KMS-11 (cell line): ENCODE measurements around the gene SIL1.

ENCODE experiments used
- H2AFZ ChIP-seq: fragments of 200-600 bp; sonication (generic); 2 replicates; pipeline ENCODE4 v1.6.1; 2016; ENCODE audit warnings: antibody characterized with exemption, mixed run types, low read depth
- H3K27ac ChIP-seq: fragments of 200-600 bp; sonication (generic); 2 replicates; pipeline ENCODE4 v1.6.1; 2016; ENCODE audit warnings: mild to moderate bottlenecking, mixed run types
- H3K27me3 ChIP-seq: fragments of 200-600 bp; sonication (generic); 2 replicates; pipeline ENCODE4 v1.6.1; 2017; ENCODE audit warnings: mild to moderate bottlenecking, low read depth, mixed run types, moderate library complexity; ENCODE audit not compliant: insufficient read depth
- H3K36me3 ChIP-seq: fragments of 200-600 bp; sonication (generic); 2 replicates; pipeline ENCODE4 v1.6.1; 2017; ENCODE audit warnings: mild to moderate bottlenecking, mixed run types; ENCODE audit not compliant: insufficient read depth
- H3K4me1 ChIP-seq: fragments of 200-600 bp; sonication (generic); 2 replicates; pipeline ENCODE4 v1.6.1; 2016; ENCODE audit warnings: mild to moderate bottlenecking, low read depth, mixed run types; ENCODE audit not compliant: poor library complexity, severe bottlenecking
- H3K4me2 ChIP-seq: fragments of 200-600 bp; sonication (generic); 2 replicates; pipeline ENCODE4 v1.7.0; 2016; ENCODE audit warnings: mild to moderate bottlenecking, mixed run types
- H3K4me3 ChIP-seq: fragments of 200-600 bp; sonication (generic); IDR thresholded peaks from 2 replicates; pipeline ENCODE4 v1.6.1; 2017; ENCODE audit warnings: low read depth, low read length, mixed read lengths; ENCODE audit not compliant: insufficient read depth
- H3K79me2 ChIP-seq: fragments of 200-600 bp; sonication (generic); 2 replicates; pipeline ENCODE4 v1.6.1; 2016; ENCODE audit warnings: low read depth, mixed run types; ENCODE audit not compliant: insufficient read depth
- H3K9ac ChIP-seq: fragments of 200-600 bp; sonication (generic); 2 replicates; pipeline ENCODE4 v1.6.1; 2016; ENCODE audit warnings: mild to moderate bottlenecking, mixed run types
- H4K20me1 ChIP-seq: fragments of 200-600 bp; sonication (generic); 2 replicates; pipeline ENCODE4 v1.6.1; 2016; ENCODE audit warnings: mild to moderate bottlenecking, mixed run types; ENCODE audit not compliant: insufficient read depth
- CTCF ChIP-seq: fragments of 200-600 bp; sonication (generic); conservative IDR thresholded peaks from 2 replicates; pipeline ENCODE4 v1.6.1; 2017; ENCODE audit warnings: low read depth, mild to moderate bottlenecking, antibody characterized with exemption, low read length, moderate library complexity, mixed read lengths

The SIL1 gene

GRCh38 chr5:139121120-139121519 is 77.0 kb downstream of the SIL1 start:
- no peak overlapping the region for H3K27ac ChIP-seq
- H2AFZ ChIP-seq, result no peak overlapping the region
- no peak for TF ChIP-seq CTCF
- no peak overlapping the region for H3K4me2 ChIP-seq
- no peaks in the 10 kb centered on the region for H3K79me2 ChIP-seq
- H4K20me1 ChIP-seq, result no peaks in the 10 kb centered on the region
- no peaks in the 10 kb centered on the region for H3K4me1 ChIP-seq
- H3K9ac ChIP-seq, result no peak overlapping the region
- H3K27me3 ChIP-seq, result no peaks in the 10 kb centered on the region
- no peak overlapping the region for H3K4me3 ChIP-seq
- H3K36me3 ChIP-seq, result no peaks in the 10 kb centered on the region

GRCh38 chr5:139120521-139120920 is 77.6 kb downstream of the SIL1 start:
- no peak for TF ChIP-seq CTCF
- no peak overlapping the region for H3K4me3 ChIP-seq
- no peak overlapping the region for H3K27ac ChIP-seq
- no peaks in the 10 kb centered on the region for H3K79me2 ChIP-seq
- H3K4me2 ChIP-seq, result no peak overlapping the region
- no peak overlapping the region for H2AFZ ChIP-seq
- no peaks in the 10 kb centered on the region for H3K36me3 ChIP-seq
- no peaks in the 10 kb centered on the region for H3K4me1 ChIP-seq
- H3K27me3 ChIP-seq, result no peaks in the 10 kb centered on the region
- no peaks in the 10 kb centered on the region for H4K20me1 ChIP-seq
- no peak overlapping the region for H3K9ac ChIP-seq

- no peak overlapping the region for H3K27ac ChIP-seq
- no peak for TF ChIP-seq CTCF
- no peak overlapping the region for H3K9ac ChIP-seq
- H3K4me3 ChIP-seq, result no peak overlapping the region
- no peaks in the 10 kb centered on the region for H3K4me1 ChIP-seq
- no peak overlapping the region for H3K4me2 ChIP-seq
- no peaks in the 10 kb centered on the region for H4K20me1 ChIP-seq
- H2AFZ ChIP-seq, result no peak overlapping the region
- no peaks in the 10 kb centered on the region for H3K36me3 ChIP-seq
- H3K27me3 ChIP-seq, result no peaks in the 10 kb centered on the region
- no peaks in the 10 kb centered on the region for H3K79me2 ChIP-seq
Measured at GRCh38 chr5:139118804-139119203, 79.4 kb downstream of the SIL1 start.

- Histone ChIP-seq H3K4me3 (no peak overlapping the region), H4K20me1 (no peaks in the 10 kb centered on the region), H3K4me1 (no peaks in the 10 kb centered on the region), H2AFZ (no peak overlapping the region), H3K27ac (no peak overlapping the region), H3K9ac (no peak overlapping the region), H3K36me3 (no peaks in the 10 kb centered on the region), H3K4me2 (no peak overlapping the region), H3K79me2 (no peaks in the 10 kb centered on the region), H3K27me3 (no peaks in the 10 kb centered on the region)
- TF ChIP-seq CTCF, result no peak
Measured at GRCh38 chr5:139117342-139117884, 80.8 kb downstream of the SIL1 start.
